IPS DF 6.9 (cell line): ENCODE measurements around the gene TBC1D22A.

ENCODE experiments used
- DNase-seq: peaks from one replicate; pipeline ENCODE4 v3.0.0-alpha.2; 2013; ENCODE audit warnings: low read depth, low spot score
- H3K27ac ChIP-seq: one replicate; pipeline ENCODE4 v1.5.1; 2013; ENCODE audit warnings: low read length, control low read depth
- H3K27me3 ChIP-seq: 2 replicates; pipeline ENCODE4 v1.6.1; 2013; ENCODE audit warnings: mild to moderate bottlenecking, low read length; ENCODE audit not compliant: control insufficient read depth, insufficient read depth
- H3K36me3 ChIP-seq: 2 replicates; pipeline ENCODE4 v1.6.1; 2013; ENCODE audit warnings: low read length; ENCODE audit not compliant: control insufficient read depth, insufficient read depth
- H3K4me1 ChIP-seq: 2 replicates; pipeline ENCODE4 v1.6.1; 2013; ENCODE audit warnings: low read length; ENCODE audit not compliant: control insufficient read depth, insufficient read depth
- H3K4me3 ChIP-seq: 2 replicates; pipeline ENCODE4 v1.5.1; 2013; ENCODE audit warnings: mild to moderate bottlenecking, low read length
- H3K9me3 ChIP-seq: 2 replicates; pipeline ENCODE4 v1.6.1; 2013; ENCODE audit warnings: low read length, inconsistent platforms; ENCODE audit not compliant: control insufficient read depth, insufficient read depth
- WGBS: extraction: QIAGEN DNeasy Blood & Tissue Kit; methylation state at CpG from one replicate; pipeline ENCODE4 v1.1.7; 2013; ENCODE audit warnings: mixed read lengths, missing lambda C conversion rate; ENCODE audit not compliant: insufficient read length, insufficient coverage; 5-methylcytosine and 5-hydroxymethylcytosine counted together

The TBC1D22A gene

DNA sequence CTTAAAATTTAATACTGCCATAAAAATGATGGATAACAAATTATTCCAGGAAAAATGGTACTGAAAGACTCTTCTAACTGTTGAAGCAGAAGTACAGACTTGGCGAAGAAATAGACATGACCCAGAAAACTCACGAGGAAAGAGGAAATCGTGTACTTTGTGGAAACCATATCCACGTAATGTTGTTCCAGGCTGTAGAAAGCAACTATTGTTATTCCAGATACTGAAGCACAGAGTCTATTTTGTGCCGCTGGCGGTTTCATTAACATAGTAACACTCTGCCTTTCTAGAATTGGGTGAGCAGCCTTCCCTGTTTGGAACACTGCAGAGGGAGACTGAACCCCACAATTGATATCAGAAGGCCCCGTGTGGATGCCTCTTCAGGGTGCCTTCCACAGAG, 310.6 kb downstream of the TBC1D22A start:
- no peaks in the 10 kb centered on the region for H3K27me3 ChIP-seq
- H3K27ac ChIP-seq: no peak overlapping the region
- no peak overlapping the region for H3K4me3 ChIP-seq
- H3K36me3 ChIP-seq: no peaks in the 10 kb centered on the region
- no peaks in the 10 kb centered on the region for H3K4me1 ChIP-seq
- no CpG with 5 or more reads among the region's 7 CpGs for WGBS
- DNase-seq: no peak
- no peaks in the 10 kb centered on the region for H3K9me3 ChIP-seq

GRCh38 chr22:47074105-47074504, 311.7 kb downstream of the TBC1D22A start:
- Histone ChIP-seq H3K9me3 (no peaks in the 10 kb centered on the region), H3K4me3 (no peak overlapping the region), H3K36me3 (no peaks in the 10 kb centered on the region), H3K27ac (no peak overlapping the region), H3K4me1 (no peaks in the 10 kb centered on the region), H3K27me3 (no peaks in the 10 kb centered on the region)
- no peak for DNase-seq
- WGBS: no CpG with 5 or more reads among the region's 7 CpGs

DNA sequence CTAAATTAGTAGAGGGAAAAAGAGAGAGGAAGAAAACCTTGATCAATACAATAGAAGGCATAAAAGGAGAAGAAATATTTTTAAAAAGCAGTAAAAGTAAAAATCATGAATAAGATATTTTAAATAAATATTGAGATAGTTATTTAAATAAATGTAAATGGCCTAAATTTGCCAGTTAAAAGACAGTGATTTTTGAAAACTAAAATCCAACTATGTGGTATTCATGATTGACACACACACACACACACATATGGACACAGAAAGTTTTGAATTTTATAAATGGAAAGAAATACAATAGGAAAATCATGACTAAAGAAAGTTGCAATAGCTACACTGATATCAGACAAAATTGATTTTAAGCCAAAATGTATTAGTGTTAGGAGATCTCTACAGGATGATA, 313.1 kb downstream of the TBC1D22A start:
- Histone ChIP-seq H3K4me1 (no peaks in the 10 kb centered on the region), H3K4me3 (no peak overlapping the region), H3K9me3 (no peaks in the 10 kb centered on the region), H3K36me3 (no peaks in the 10 kb centered on the region), H3K27ac (no peak overlapping the region), H3K27me3 (no peaks in the 10 kb centered on the region)
- DNase-seq: no peak

DNA sequence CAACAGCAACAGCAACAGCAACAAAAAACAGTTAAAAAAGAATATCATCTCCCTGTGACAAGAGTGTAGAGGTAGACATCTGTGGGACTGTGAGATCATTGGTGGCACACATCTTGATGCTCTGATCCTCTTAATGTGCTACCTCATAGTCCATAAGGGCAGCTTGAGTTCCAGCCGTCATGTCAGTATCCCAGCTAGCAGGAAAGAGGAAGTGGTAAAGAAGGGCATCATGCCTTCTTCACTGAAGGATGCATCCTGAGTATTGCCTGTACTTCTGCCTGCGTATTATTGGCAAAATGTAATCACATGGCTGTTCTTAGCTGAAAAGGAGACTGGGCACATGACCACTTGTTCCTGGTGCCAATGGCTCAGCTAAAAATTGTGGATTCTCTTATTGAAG, 314.3 kb downstream of the TBC1D22A start:
- H3K4me1 ChIP-seq: no peaks in the 10 kb centered on the region
- no peak for DNase-seq
- H3K36me3 ChIP-seq: no peaks in the 10 kb centered on the region
- no peaks in the 10 kb centered on the region for H3K27me3 ChIP-seq
- no peaks in the 10 kb centered on the region for H3K9me3 ChIP-seq
- H3K27ac ChIP-seq: no peak overlapping the region
- no CpG with 5 or more reads among the region's 2 CpGs for WGBS
- H3K4me3 ChIP-seq: no peak overlapping the region

DNA sequence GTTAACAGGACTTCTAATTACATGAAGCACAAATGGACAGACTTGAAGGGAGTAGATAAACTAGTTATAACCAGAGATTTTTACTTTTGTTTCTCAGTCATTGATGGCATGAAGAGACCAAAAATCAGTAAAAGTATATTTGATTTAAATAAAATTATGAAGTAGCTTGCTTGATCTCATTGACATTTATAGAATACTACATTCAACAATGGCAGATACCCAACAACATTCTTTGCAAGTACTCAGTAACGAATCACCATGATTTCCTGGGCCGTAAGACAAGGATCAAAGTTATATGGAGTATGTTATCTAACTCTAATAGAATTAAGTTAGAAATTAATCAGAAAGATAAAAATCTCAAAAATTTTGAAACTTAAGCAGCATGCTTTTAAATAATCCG, 317.6 kb downstream of the TBC1D22A start:
- no peaks in the 10 kb centered on the region for H3K4me1 ChIP-seq
- no peak for DNase-seq
- no peaks in the 10 kb centered on the region for H3K27me3 ChIP-seq
- no peaks in the 10 kb centered on the region for H3K9me3 ChIP-seq
- no CpG with 5 or more reads among the region's 3 CpGs for WGBS
- H3K36me3 ChIP-seq: no peaks in the 10 kb centered on the region
- H3K4me3 ChIP-seq: no peak overlapping the region
- H3K27ac ChIP-seq: no peak overlapping the region

DNA sequence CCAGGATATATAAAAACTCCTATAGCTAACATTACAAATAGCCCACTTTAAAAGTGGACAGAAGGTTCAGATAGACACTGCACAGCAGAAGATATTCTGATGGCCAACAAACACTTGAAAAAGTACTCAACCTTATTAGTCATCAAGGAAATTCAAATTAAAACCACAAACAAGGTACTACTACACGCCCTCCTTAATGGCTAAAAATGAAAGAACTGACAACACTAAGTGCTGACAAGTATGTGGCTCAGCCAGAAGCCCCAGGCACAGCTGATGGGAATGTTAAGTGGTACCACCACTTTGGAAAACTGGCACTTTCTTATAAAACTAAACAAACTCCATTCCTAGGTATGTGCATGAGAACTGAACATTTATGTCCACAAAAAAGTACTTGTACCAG, 320.1 kb downstream of the TBC1D22A start:
- no peaks in the 10 kb centered on the region for H3K9me3 ChIP-seq

GRCh38 chr22:47083379-47083986, 321.0 kb downstream of the TBC1D22A start:
- Histone ChIP-seq H3K27ac (no peak overlapping the region), H3K4me1 (no peaks in the 10 kb centered on the region), H3K4me3 (no peak overlapping the region), H3K27me3 (no peaks in the 10 kb centered on the region), H3K36me3 (no peaks in the 10 kb centered on the region), H3K9me3 (no peaks in the 10 kb centered on the region)
- no CpG with 5 or more reads among the region's 14 CpGs for WGBS
- no peak for DNase-seq

More for the DNA sequence above, 320.1 kb downstream of the TBC1D22A start:
- Histone ChIP-seq H3K4me1 (no peaks in the 10 kb centered on the region), H3K4me3 (no peak overlapping the region), H3K36me3 (no peaks in the 10 kb centered on the region), H3K27ac (no peak overlapping the region), H3K27me3 (no peaks in the 10 kb centered on the region)
- WGBS: no CpG with 5 or more reads among the region's 1 CpG
- DNase-seq: no peak

- Histone ChIP-seq H3K4me1 (no peaks in the 10 kb centered on the region), H3K9me3 (no peaks in the 10 kb centered on the region), H3K27me3 (no peaks in the 10 kb centered on the region), H3K4me3 (no peak overlapping the region), H3K36me3 (no peaks in the 10 kb centered on the region), H3K27ac (no peak overlapping the region)
- WGBS: no CpG with 5 or more reads among the region's 12 CpGs
- DNase-seq: no peak
Measured at GRCh38 chr22:47084226-47084625, 321.8 kb downstream of the TBC1D22A start.

DNA sequence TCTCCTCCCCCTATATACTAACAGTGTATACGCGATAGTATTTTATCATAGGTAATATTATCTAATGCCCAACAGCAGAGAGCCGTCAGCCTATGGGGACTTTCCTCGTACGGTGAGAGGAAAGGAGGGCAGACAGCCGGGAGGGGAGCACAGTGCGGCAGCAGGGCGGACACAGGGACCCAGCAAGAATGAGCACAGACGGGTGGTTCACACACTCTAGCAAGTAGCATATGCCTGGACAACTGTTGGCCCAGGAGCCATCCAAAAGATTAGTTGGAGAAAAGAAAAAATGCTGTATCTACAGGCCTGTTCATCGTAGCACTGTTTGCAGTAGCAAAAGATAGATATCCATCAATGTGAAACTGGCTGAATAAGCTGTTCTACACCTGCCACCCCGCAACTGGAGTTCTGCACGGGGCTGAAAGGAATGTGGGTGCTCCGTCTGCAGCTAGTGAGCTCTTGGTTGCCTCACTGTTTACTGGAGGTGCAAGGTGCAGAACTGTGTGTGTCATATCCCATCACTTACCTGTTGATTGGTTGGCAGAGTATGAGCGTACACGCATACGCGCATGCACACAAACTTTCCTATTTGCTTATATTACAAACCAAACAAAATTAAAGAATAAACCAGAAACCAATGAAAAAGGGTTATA, 324.3 kb downstream of the TBC1D22A start:
- no peaks in the 10 kb centered on the region for H3K4me1 ChIP-seq
- no peak for DNase-seq
- no CpG with 5 or more reads among the region's 17 CpGs for WGBS
- no peaks in the 10 kb centered on the region for H3K36me3 ChIP-seq
- H3K4me3 ChIP-seq: no peak overlapping the region
- H3K27me3 ChIP-seq: no peaks in the 10 kb centered on the region
- H3K9me3 ChIP-seq: no peaks in the 10 kb centered on the region
- H3K27ac ChIP-seq: no peak overlapping the region

DNA sequence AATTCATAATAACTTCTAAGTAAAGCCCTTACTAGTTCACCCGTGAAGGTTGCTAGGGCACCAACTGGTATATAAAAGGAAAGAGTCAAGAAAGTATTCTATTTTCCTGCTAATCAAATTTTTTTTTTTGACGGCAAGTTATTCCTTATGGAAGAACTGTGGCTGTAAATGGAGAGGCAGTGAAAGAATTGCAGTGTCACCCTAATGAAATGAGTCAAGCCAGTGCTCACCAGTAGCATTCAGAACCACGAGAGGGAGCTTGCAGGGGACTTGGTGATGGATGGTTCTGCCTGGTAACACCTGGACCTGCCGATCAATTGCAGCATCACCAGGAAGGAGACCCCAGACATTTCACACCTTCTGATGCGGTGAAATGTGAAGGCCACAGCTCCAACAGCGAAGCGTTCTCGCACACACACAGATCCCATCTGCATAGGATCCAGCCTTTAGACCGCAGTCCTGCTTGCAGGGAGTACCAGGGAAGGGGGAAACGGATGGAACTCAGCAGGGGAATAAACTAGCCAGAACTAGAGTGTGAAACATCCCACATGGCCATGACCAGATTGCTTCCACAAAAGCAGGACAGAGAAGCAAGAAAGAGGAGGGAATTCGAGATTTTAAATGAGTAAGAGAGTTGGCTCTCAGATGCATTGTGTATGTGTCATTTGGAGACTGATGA, 326.2 kb downstream of the TBC1D22A start:
- H3K36me3 ChIP-seq: no peaks in the 10 kb centered on the region
- WGBS: no CpG with 5 or more reads among the region's 11 CpGs
- H3K27me3 ChIP-seq: no peaks in the 10 kb centered on the region
- H3K4me1 ChIP-seq: no peaks in the 10 kb centered on the region
- no peaks in the 10 kb centered on the region for H3K9me3 ChIP-seq
- no peak for DNase-seq
- no peak overlapping the region for H3K4me3 ChIP-seq
- H3K27ac ChIP-seq: no peak overlapping the region

- Histone ChIP-seq H3K4me3 (no peak overlapping the region), H3K4me1 (no peaks in the 10 kb centered on the region), H3K27me3 (no peaks in the 10 kb centered on the region), H3K36me3 (no peaks in the 10 kb centered on the region), H3K27ac (no peak overlapping the region), H3K9me3 (no peaks in the 10 kb centered on the region)
- no CpG with 5 or more reads among the region's 7 CpGs for WGBS
- DNase-seq: no peak
Measured at GRCh38 chr22:47089374-47089773, 326.9 kb downstream of the TBC1D22A start.
